Activated naive CD8-positive, alpha-beta T cell treated with anti-CD3 and anti-CD28 coated beads, Interleukin-2, amount 50 U/mL, for 24 hours (primary cell): Measurements from ENCODE around the gene ARSB.

ENCODE experiments used
- ATAC-seq: fragments of 150-1000 bp; cut with Tn5 transposase; one replicate; pipeline ENCODE4 v1.10.0; 2021
- DNase-seq: peaks from one replicate; pipeline ENCODE4 v3.0.0; 2021
- H3K27ac Mint-ChIP-seq: one replicate; pipeline ENCODE4 v1.8.0; 2021; ENCODE audit warnings: mild to moderate bottlenecking, mixed read lengths
- H3K27me3 Mint-ChIP-seq: one replicate; pipeline ENCODE4 v1.8.0; 2021; ENCODE audit warnings: mixed read lengths
- H3K36me3 Mint-ChIP-seq: one replicate; pipeline ENCODE4 v1.8.0; 2021; ENCODE audit warnings: low read depth, mixed read lengths
- H3K4me1 Mint-ChIP-seq: one replicate; pipeline ENCODE4 v1.8.0; 2021; ENCODE audit warnings: mixed read lengths
- H3K4me3 Mint-ChIP-seq: one replicate; pipeline ENCODE4 v1.8.0; 2021; ENCODE audit warnings: mild to moderate bottlenecking, moderate library complexity, mixed read lengths
- H3K9me3 Mint-ChIP-seq: one replicate; pipeline ENCODE4 v1.8.0; 2021; ENCODE audit warnings: mixed read lengths

The ARSB gene

DNA sequence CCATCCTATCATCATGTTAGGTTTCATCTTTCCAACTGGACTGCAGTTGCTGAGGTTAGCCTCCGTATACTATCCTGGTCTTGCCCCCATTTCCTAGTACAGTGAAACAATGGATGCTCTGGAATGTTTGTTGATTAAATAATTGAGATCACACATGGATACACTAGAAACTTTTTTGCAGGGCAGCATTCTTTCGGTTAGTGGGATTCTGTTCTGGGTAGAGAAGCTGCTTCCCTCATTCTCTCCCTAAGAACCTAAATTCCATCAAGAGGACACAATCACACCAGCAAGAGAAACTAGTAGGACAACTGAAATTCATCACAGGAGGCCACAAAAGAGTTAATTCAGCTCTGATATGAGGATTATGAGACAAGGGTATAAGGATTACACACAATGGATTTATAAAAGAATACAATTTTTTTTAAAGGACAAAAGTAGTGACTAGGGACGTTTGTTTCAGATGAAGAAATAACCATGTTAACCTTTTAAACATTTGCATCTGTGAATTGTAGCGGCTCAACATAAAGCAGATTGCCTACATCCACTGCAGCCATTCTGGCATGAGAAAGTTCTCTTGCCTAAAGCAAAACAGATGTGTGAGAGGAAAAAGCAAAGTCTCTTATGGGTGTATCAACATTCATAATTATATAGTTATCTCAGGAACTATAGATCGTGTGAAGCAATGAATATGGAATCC, 173.8 kb downstream of the ARSB start:
- DNase-seq, result no peak
- Mint-ChIP-seq H3K36me3 (peaks cover 5% of the 10 kb centered on the region), H3K27ac (no peak overlapping the region), H3K4me1 (no peaks in the 10 kb centered on the region), H3K27me3 (no peaks in the 10 kb centered on the region), H3K9me3 (no peaks in the 10 kb centered on the region), H3K4me3 (no peak overlapping the region)
- ATAC-seq, result no peak

DNA sequence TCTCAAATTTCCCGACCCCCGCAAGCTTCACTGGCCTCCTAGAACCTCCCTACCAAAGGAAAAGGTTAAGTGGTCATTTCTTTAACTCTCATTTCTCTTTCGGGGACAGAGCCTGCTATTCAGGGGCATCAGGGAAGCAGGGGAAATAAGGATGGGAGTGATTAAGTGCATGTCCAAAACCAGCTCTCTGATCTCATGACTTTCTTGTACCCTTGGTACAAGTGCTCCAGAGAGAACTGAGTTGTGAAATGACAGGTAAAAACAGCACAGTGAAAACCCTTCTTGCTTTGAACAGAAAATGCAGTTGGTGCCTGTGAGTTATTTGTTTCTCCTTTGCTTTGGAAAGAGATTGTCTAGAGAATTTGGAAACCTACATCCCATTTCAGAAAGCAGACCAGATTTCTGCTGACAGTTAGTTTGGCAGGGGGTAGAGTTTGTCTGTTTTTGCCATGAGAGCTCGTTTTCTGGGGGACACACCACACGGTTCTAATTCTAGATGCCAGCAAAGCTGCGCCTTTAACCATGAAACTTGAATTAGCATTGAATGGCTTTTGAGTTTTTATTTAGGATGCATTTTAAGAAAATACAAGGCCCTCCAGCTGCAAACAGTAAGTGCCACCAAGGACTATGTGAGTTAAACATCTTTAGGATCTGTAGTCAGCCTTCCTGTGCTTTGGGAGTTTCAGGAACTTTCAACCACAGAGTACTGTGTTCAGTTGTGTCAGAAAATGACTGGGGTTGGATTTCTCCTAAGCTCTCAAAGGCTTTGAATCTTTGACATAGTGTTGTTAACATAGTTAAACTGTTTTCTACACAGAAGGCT, 174.8 kb downstream of the ARSB start:
- no peaks in the 10 kb centered on the region for H3K9me3 Mint-ChIP-seq
- no peak for ATAC-seq

GRCh38 chr5:78809444-78809843, 175.7 kb downstream of the ARSB start:
- ATAC-seq (no peak), DNase-seq (no peak)
- H3K27ac Mint-ChIP-seq, result no peak overlapping the region
- H3K9me3 Mint-ChIP-seq, result no peaks in the 10 kb centered on the region
- peaks cover 3% of the 10 kb centered on the region for H3K36me3 Mint-ChIP-seq
- no peaks in the 10 kb centered on the region for H3K4me1 Mint-ChIP-seq
- H3K27me3 Mint-ChIP-seq, result no peaks in the 10 kb centered on the region
- H3K4me3 Mint-ChIP-seq, result no peak overlapping the region

More for the DNA sequence above, 174.8 kb downstream of the ARSB start:
- H3K36me3 Mint-ChIP-seq, result peaks cover 5% of the 10 kb centered on the region
- no peak overlapping the region for H3K4me3 Mint-ChIP-seq
- DNase-seq, result no peak
- H3K27me3 Mint-ChIP-seq, result no peaks in the 10 kb centered on the region
- H3K4me1 Mint-ChIP-seq, result no peaks in the 10 kb centered on the region
- no peak overlapping the region for H3K27ac Mint-ChIP-seq

GRCh38 chr5:78808818-78809217, 176.3 kb downstream of the ARSB start:
- H3K9me3 Mint-ChIP-seq, result no peaks in the 10 kb centered on the region
- ATAC-seq (no peak), DNase-seq (no peak)
- peaks cover 3% of the 10 kb centered on the region for H3K36me3 Mint-ChIP-seq
- H3K4me1 Mint-ChIP-seq, result no peaks in the 10 kb centered on the region
- no peaks in the 10 kb centered on the region for H3K27me3 Mint-ChIP-seq
- H3K27ac Mint-ChIP-seq, result no peak overlapping the region
- no peak overlapping the region for H3K4me3 Mint-ChIP-seq

DNA sequence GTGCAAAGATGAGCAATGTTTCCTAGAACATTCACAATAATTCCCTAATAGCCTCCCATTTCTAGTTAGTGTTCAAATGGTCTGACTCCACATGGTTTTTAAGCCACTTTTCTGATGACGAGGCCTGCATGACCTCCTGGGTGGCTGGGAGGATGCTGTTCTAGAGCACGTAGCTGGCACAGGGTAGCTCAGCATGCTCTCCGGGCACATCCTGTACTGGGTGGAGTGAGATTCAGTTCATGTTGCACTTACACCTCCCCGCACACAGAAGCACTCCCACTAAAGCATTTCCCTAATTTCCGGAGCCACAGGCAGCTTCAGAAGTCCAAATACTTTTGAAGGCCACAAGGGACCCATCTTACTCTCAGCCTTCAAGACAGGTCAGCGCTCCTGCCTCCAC, 176.7 kb downstream of the ARSB start:
- Mint-ChIP-seq H3K4me3 (no peak overlapping the region), H3K27ac (no peak overlapping the region), H3K36me3 (peaks cover 3% of the 10 kb centered on the region), H3K27me3 (no peaks in the 10 kb centered on the region), H3K9me3 (no peaks in the 10 kb centered on the region), H3K4me1 (no peaks in the 10 kb centered on the region)
- DNase-seq (no peak), ATAC-seq (no peak)

DNA sequence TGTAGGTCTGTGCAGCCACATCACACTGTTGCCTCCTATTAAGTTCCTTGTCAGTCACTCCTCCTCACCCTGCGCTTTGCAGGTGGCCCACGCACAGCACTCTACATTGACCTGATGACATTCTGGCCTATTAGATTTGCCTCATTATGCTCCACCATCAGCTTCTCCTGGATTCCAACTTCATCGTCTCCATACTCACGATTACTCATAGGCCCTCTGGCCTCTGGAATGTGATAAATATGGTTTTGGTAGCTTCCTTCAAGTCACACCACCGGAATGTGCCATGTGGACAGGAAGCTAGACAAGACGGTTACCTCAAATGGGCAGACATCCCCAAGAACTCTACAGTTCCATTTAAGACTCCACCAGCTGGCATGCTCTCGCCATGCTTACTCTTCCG, 178.6 kb downstream of the ARSB start:
- no peak for DNase-seq
- Mint-ChIP-seq H3K27me3 (no peaks in the 10 kb centered on the region), H3K27ac (no peak overlapping the region), H3K4me3 (no peak overlapping the region), H3K9me3 (peaks cover 8% of the 10 kb centered on the region), H3K36me3 (peaks cover 9% of the 10 kb centered on the region), H3K4me1 (no peaks in the 10 kb centered on the region)
- ATAC-seq, result no peak

- ATAC-seq (no peak), DNase-seq (no peak)
- Mint-ChIP-seq H3K4me1 (no peaks in the 10 kb centered on the region), H3K27me3 (no peaks in the 10 kb centered on the region), H3K27ac (no peak overlapping the region), H3K4me3 (no peak overlapping the region), H3K9me3 (peaks cover 17% of the 10 kb centered on the region), H3K36me3 (peaks cover 18% of the 10 kb centered on the region)
These were observed 179.5 kb downstream of the ARSB start for GRCh38 chr5:78805474-78806124.

DNA sequence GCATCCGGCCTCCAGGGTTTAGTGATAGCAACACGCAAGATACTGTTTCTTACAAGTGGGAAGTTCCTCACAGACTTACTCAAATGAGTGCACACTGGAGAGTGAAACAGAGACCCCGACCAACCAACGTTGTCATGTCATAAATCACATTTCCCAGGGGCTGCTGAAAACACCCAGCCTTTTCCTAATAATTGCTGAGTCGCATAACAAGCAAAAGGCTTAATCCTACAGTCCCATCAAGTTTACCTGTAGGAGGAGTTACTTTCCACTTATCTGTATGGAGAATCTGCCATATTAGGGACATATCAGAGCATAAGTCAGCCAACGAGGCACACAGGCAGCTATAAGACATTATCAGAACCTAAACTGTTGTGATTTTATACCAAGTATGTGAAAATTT, 180.1 kb downstream of the ARSB start:
- no peak overlapping the region for H3K4me3 Mint-ChIP-seq
- H3K36me3 Mint-ChIP-seq, result peaks cover 19% of the 10 kb centered on the region
- no peaks in the 10 kb centered on the region for H3K27me3 Mint-ChIP-seq
- no peak overlapping the region for H3K27ac Mint-ChIP-seq
- no peak for ATAC-seq
- peaks cover 18% of the 10 kb centered on the region for H3K9me3 Mint-ChIP-seq
- DNase-seq, result no peak
- no peaks in the 10 kb centered on the region for H3K4me1 Mint-ChIP-seq

DNA sequence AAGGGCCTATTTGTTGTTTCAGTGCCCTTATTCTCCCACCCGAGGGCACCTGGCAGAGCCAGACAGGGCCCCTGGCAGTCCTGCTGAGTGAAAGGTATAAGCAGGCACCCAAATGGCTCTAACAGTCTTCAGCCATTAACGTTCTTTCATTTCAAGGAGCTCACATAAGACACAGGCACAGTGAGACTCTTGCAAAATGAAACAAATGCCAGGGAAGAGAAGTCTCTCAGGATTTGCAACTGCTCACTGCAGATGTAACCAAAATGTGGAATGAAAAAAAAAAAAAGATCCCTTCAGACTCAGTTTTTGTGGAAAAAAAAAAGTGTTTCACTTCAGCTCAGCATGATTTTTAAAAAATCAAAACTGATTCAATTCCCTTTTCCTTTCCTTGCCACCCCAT, 181.2 kb downstream of the ARSB start:
- Mint-ChIP-seq H3K9me3 (peaks cover 18% of the 10 kb centered on the region), H3K4me1 (no peaks in the 10 kb centered on the region), H3K27me3 (no peaks in the 10 kb centered on the region), H3K36me3 (peaks cover 19% of the 10 kb centered on the region), H3K4me3 (no peak overlapping the region), H3K27ac (no peak overlapping the region)
- ATAC-seq (no peak), DNase-seq (no peak)

GRCh38 chr5:78803353-78803752, 181.8 kb downstream of the ARSB start:
- Mint-ChIP-seq H3K4me1 (no peaks in the 10 kb centered on the region), H3K36me3 (peaks cover 19% of the 10 kb centered on the region), H3K27me3 (no peaks in the 10 kb centered on the region), H3K4me3 (no peak overlapping the region), H3K27ac (no peak overlapping the region), H3K9me3 (peaks cover 18% of the 10 kb centered on the region)
- DNase-seq (no peak), ATAC-seq (no peak)

GRCh38 chr5:78801413-78801812, 183.7 kb downstream of the ARSB start:
- Mint-ChIP-seq H3K27ac (no peak overlapping the region), H3K4me1 (peaks cover 4% of the 10 kb centered on the region), H3K36me3 (peaks cover 19% of the 10 kb centered on the region), H3K9me3 (peaks cover 18% of the 10 kb centered on the region), H3K27me3 (no peaks in the 10 kb centered on the region), H3K4me3 (no peak overlapping the region)
- ATAC-seq, result no peak
- no peak for DNase-seq

DNA sequence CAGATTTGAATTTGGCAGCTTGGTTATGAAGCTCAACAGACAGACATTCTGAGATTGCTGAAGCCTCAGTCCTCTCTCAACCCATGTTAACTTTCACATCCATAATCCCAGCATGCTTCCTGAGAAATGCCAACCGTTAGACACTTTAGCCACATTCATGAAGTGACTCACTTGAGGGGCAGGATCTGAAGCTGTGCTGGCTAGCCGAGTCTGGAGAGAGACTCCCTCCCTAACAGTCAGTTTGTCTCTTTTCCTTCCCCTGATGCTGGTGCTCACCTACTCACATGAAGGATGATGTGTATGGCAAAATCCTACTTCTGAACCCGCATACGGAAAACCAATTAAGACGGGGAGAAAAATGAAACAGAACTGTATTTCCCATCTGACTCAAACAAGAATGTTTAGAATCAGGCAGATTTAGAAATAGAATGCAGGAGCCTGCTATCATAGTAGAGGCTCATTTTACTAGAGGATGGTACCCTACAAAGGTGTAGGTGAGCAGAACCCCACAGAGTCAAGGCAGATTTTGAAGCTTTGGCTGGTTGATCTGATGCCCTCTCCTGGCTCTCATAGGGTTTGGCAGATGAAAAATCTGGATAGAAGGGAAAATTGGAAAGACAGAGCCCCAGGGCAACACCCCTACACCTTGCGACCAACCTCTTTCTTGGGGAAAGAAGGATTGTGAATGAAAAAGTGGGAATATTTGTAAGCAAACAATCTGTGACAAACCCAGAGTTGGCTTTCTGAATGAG, 185.7 kb downstream of the ARSB start:
- H3K36me3 Mint-ChIP-seq, result peaks cover 19% of the 10 kb centered on the region
- H3K4me3 Mint-ChIP-seq, result no peak overlapping the region
- H3K27ac Mint-ChIP-seq, result peak overlapping the region; percentile 37
- DNase-seq (no peak), ATAC-seq (no peak)
- peaks cover 18% of the 10 kb centered on the region for H3K9me3 Mint-ChIP-seq
- no peaks in the 10 kb centered on the region for H3K27me3 Mint-ChIP-seq
- H3K4me1 Mint-ChIP-seq, result peaks cover 9% of the 10 kb centered on the region

- ATAC-seq (no peak), DNase-seq (no peak)
- peaks cover 9% of the 10 kb centered on the region for H3K4me1 Mint-ChIP-seq
- H3K4me3 Mint-ChIP-seq, result no peak overlapping the region
- peaks cover 19% of the 10 kb centered on the region for H3K36me3 Mint-ChIP-seq
- H3K27ac Mint-ChIP-seq, result no peak overlapping the region
- H3K27me3 Mint-ChIP-seq, result no peaks in the 10 kb centered on the region
- peaks cover 18% of the 10 kb centered on the region for H3K9me3 Mint-ChIP-seq
These were observed 186.5 kb downstream of the ARSB start for GRCh38 chr5:78798673-78799029.

DNA sequence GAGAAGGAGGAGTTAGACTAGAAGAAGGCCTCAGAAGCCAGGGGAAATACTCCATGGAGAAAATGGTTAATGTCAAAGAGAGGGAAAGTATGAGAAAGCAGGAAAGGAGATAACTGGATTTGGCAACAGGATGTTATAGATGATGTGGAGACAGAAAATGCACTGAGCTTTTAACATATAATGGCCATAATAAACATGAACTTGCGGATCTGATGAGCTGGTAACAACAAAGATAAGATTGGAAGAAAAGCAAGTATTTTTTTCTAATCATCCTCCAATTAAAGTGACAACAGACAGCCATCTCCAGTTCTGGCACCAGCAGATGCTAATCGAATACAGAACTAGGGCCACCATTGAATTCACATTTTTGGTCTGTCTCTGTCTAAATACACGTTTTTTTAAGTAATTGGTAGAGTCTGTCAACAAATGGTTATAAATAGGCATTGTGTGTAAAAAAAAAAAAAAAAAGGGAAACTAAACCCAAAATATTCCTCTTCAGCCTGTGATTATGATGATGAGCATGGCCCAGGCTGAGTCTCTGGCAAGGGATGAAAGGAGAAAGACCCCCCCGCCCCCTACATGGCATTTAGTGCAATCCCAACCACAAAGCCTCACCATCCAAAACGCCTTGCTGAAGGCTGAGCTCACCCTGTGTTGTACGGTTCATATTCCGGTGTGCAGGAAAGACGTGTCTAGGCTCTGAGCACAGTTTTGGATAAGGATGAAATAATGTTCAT, 187.0 kb downstream of the ARSB start:
- H3K27ac Mint-ChIP-seq, result no peak overlapping the region
- H3K4me1 Mint-ChIP-seq, result peaks cover 9% of the 10 kb centered on the region
- no peak overlapping the region for H3K4me3 Mint-ChIP-seq
- H3K27me3 Mint-ChIP-seq, result no peaks in the 10 kb centered on the region
- no peak for DNase-seq
- no peak for ATAC-seq
- H3K36me3 Mint-ChIP-seq, result peaks cover 19% of the 10 kb centered on the region
- H3K9me3 Mint-ChIP-seq, result peaks cover 18% of the 10 kb centered on the region
